Ovary (tissue), 9 donors: ENCODE results near the gene SORT1. TPM values are rescaled to one million over a fixed set of nuclear protein-coding genes. Genes with fewer than 3 reads are reported as not detected.

Experiments
- DNase-seq, 5 donors: peaks; one replicate each; pipeline ENCODE4 v3.0.0-alpha.2; 2019 to 2020
- H3K27ac ChIP-seq, 2 donors: fragments of 200-600 bp; one replicate each; pipeline versions ENCODE4 v1.5.1 to v1.8.0; 2019 to 2022
- H3K27me3 ChIP-seq: fragments of 200-600 bp; one replicate; pipeline ENCODE4 v1.8.0; 2022
- H3K36me3 ChIP-seq: fragments of 200-600 bp; sonication (generic); one replicate; pipeline ENCODE4 v1.5.1; 2019
- H3K4me1 ChIP-seq: one replicate; pipeline ENCODE4 v1.8.1; 2013; ENCODE audit warnings: mild to moderate bottlenecking, moderate library complexity; ENCODE audit not compliant: insufficient read depth
- H3K4me3 ChIP-seq: fragments of 200-600 bp; sonication (generic); one replicate; pipeline ENCODE4 v1.5.1; 2017
- H3K9me3 ChIP-seq, 2 donors: fragments of 200-600 bp in 1 of 2; sonication (generic) in 1 of 2; one replicate each; pipeline versions ENCODE4 v1.5.1 to v1.8.1; 2013 to 2019; ENCODE audit warnings: mild to moderate bottlenecking in 1 of 2, moderate library complexity in 1 of 2
- CTCF ChIP-seq, 3 donors: fragments of 450-650 bp in 2 of 3; fragments of 200-600 bp in 1 of 3; IDR thresholded peaks; one replicate each; pipeline versions ENCODE4 v1.5.1 to v1.8.0; 2016 to 2022; ENCODE audit warnings: antibody characterized with exemption in 3 of 3, mild to moderate bottlenecking in 1 of 3
- EP300 ChIP-seq: sonication (generic); formaldehyde crosslinking; IDR thresholded peaks from one replicate; pipeline ENCODE4 v1.6.1; 2017; ENCODE audit warnings: antibody characterized with exemption
- POLR2A ChIP-seq: fragments of 450-650 bp; IDR thresholded peaks from one replicate; pipeline ENCODE4 v1.6.1; 2017; ENCODE audit warnings: antibody characterized with exemption, mild to moderate bottlenecking, moderate library complexity
- WGBS, 3 donors: extraction: QIAGEN DNeasy Blood & Tissue Kit in 1 of 3; methylation state at CpG; one replicate each; pipeline versions ENCODE4 v1.1.5 to v1.1.7; 2013 to 2017; 5-methylcytosine and 5-hydroxymethylcytosine counted together
- intact Hi-C, 4 donors: fragments of 100-400 bp; cut with DNase I; formaldehyde crosslinking; loops; one replicate each; pipeline versions ENCODE4 v1.11.0 to v1.15.1; 2022 to 2023
- polyA plus RNA-seq, 2 donors: library from polyadenylated mRNA; stranded (reverse); fragments of 200-250 nt in 1 of 2; fragments of 350-450 nt in 1 of 2; fragmentation: Illumina TruSeq in 1 of 2; extraction: RNeasy Lipid Tissue Mini Kit (QIAGEN cat#74804) in 1 of 2; gene quantifications; one replicate each; pipeline ENCODE4 v1.2.3, GENCODE V29; 2013 to 2014
- total RNA-seq, 7 donors: library from RNA; depleted of rRNA in 2 of 7; stranded (reverse); fragments of >200 nt in 2 of 7; fragmentation: NEBNext Ultra II Directional in 3 of 7; extraction: Animal tissue kit (Norgen Biotek cat#: 25700) in 3 of 7; gene quantifications; one replicate each; pipeline versions ENCODE4 v1.1.0 to v1.2.4, GENCODE V29; 2016 to 2023
- donor health status: DM: no; HTN: no; CAD: no; lungs with moderate emphysema.
- donor health status: DM: no; HTN: no; CAD: no.
- donor health status: Bipolar disorder and iron deficiency.
- donor health status: DM: yes; HTN: yes; CAD: no.
- donor health status: DM: no; HTN: no; CAD: no.
- donor health status: DM: yes; HTN: yes; CAD: no.

SORT1 gene
- total and polyA plus RNA-seq, 9 donors = 4.3 to 37.0 (median 16.0) TPM

GRCh38 chr1:109427171-109427467 lies 29.4 kb upstream of the SORT1 start:
- no peak for TF ChIP-seq CTCF (IDR thresholded peaks at IDR 0.05)
- TF ChIP-seq EP300 = no peak
- no peak for TF ChIP-seq POLR2A
- WGBS, 3 donors = 5 to 7% (median 5%) methylated on average over 7 of the region's 7 CpGs
- Histone ChIP-seq H3K27me3 (no peaks in the 10 kb centered on the region), H3K4me1 (peaks cover 3% of the 10 kb centered on the region), H3K36me3 (no peaks in the 10 kb centered on the region), H3K4me3 (peak overlapping the region; percentile 74), H3K9me3 (no peaks in the 10 kb centered on the region), H3K27ac (peak overlapping the region in 1 of 2 donors; percentile 81)
- no peak for DNase-seq
- intact Hi-C loops = loop anchor here in 2 of 4 donors (10.0 kb wide), 1 partner anchor 108 kb away; the partner anchor contains the start of gene GPR61 (in 2 of the 2)

GRCh38 chr1:109426281-109427170 lies 28.8 kb upstream of the SORT1 start, which contains the start of gene PSMA5:
PSMA5 (minus strand) TSS chr1:109426448; CDS start chr1:109426330, 118 bp downstream.
- Histone ChIP-seq H3K27me3 (no peaks in the 10 kb centered on the region), H3K9me3 (no peaks in the 10 kb centered on the region), H3K4me1 (peaks cover 3% of the 10 kb centered on the region), H3K4me3 (peak within 1 kb of the TSS; percentile 74), H3K36me3 (no peaks in the 10 kb centered on the region), H3K27ac (peak within 1 kb of the TSS in 1 of 2 donors; percentile 81)
- intact Hi-C loops = loop anchor here in 2 of 4 donors (10.0 kb wide), 1 partner anchor 108 kb away; the partner anchor contains the start of gene GPR61 (in 2 of the 2)
- peak; percentile 92 to 96 (median 93) for DNase-seq
- 0 to 1% (median 0%) methylated on average over 50 of the region's 50 CpGs for WGBS, 3 donors
- TF ChIP-seq CTCF (IDR thresholded peaks at IDR 0.05) (no peak), POLR2A (peak; percentile 17)

GRCh38 chr1:109425391-109426280 lies 27.9 kb upstream of the SORT1 start:
- Histone ChIP-seq H3K9me3 (no peaks in the 10 kb centered on the region), H3K36me3 (no peaks in the 10 kb centered on the region), H3K27me3 (no peaks in the 10 kb centered on the region), H3K4me3 (peak overlapping the region; percentile 74), H3K27ac (peak overlapping the region in 1 of 2 donors; percentile 45), H3K4me1 (peaks cover 3% of the 10 kb centered on the region)
- intact Hi-C loops = loop anchor here in 2 of 4 donors (10.0 kb wide), 1 partner anchor 109 kb away; the partner anchor contains the start of gene GPR61 (in 2 of the 2)
- DNase-seq = no peak
- 1% methylated on average over 32 of the region's 32 CpGs for WGBS, 3 donors
- TF ChIP-seq EP300 = no peak
- no peak for TF ChIP-seq POLR2A
- TF ChIP-seq CTCF (IDR thresholded peaks at IDR 0.05) = no peak

- Histone ChIP-seq H3K27ac (no peak overlapping the region), H3K4me3 (no peak overlapping the region), H3K4me1 (peaks cover 3% of the 10 kb centered on the region), H3K36me3 (no peaks in the 10 kb centered on the region), H3K27me3 (no peaks in the 10 kb centered on the region), H3K9me3 (no peaks in the 10 kb centered on the region)
- intact Hi-C loops = loop anchor here in 2 of 4 donors (10.0 kb wide), 1 partner anchor 111 kb away; the partner anchor contains the start of gene GPR61 (in 2 of the 2)
- DNase-seq = no peak
- TF ChIP-seq POLR2A (no peak), EP300 (no peak), CTCF (IDR thresholded peaks at IDR 0.05) (no peak)
- WGBS, 3 donors = 63 to 71% (median 68%) methylated on average over 2 of the region's 2 CpGs
Observed at GRCh38 chr1:109423498-109423897, 25.8 kb upstream of the SORT1 start.
